Lower lobe of right lung (tissue), 2 donors: ENCODE data around the gene ZFAND4. TPM values are rescaled to one million over a fixed set of nuclear protein-coding genes. Genes with fewer than 3 reads are reported as not detected.
"Not testable (repeated sequence)": the region's sequence is repeated elsewhere in the genome, so short reads cannot be mapped to it uniquely, and the experiment has no call there.

Experiments
- ATAC-seq, 2 donors: fragments of 200-7000 bp; cut with Tn5 transposase; one replicate each; pipeline ENCODE4 v1.9.1; 2020 to 2022; ENCODE audit warnings: mild to moderate bottlenecking in 2 of 2, moderate library complexity in 2 of 2
- DNase-seq: peaks from one replicate; pipeline ENCODE4 v3.0.0-alpha.2; 2020
- H3K27ac ChIP-seq: fragments of 200-600 bp; one replicate; pipeline ENCODE4 v1.8.0; 2022
- H3K27me3 ChIP-seq: fragments of 200-600 bp; one replicate; pipeline ENCODE4 v1.8.0; 2022; ENCODE audit warnings: low read depth
- H3K36me3 ChIP-seq: fragments of 200-600 bp; one replicate; pipeline ENCODE4 v1.8.0; 2022; ENCODE audit warnings: mild to moderate bottlenecking
- H3K4me1 ChIP-seq: fragments of 200-600 bp; one replicate; pipeline ENCODE4 v1.8.0; 2022
- H3K4me3 ChIP-seq: fragments of 200-600 bp; one replicate; pipeline ENCODE4 v1.8.0; 2022; ENCODE audit warnings: mild to moderate bottlenecking
- H3K9me3 ChIP-seq: fragments of 200-600 bp; one replicate; pipeline ENCODE4 v1.8.0; 2022
- CTCF ChIP-seq: fragments of 200-600 bp; IDR thresholded peaks from one replicate; pipeline ENCODE4 v1.8.0; 2022; ENCODE audit warnings: antibody characterized with exemption, mild to moderate bottlenecking
- intact Hi-C: fragments of 100-400 bp; cut with DNase I; formaldehyde crosslinking; loops from one replicate; pipeline ENCODE4 v1.11.0; 2022
- long read RNA-seq: library from polyadenylated mRNA; unstranded; transcript quantifications from one replicate; pipeline ENCODE4 v2.0.0, GENCODE V29; 2021
- total RNA-seq: library from RNA; stranded (reverse); fragmentation: NEBNext Ultra II Directional; extraction: Animal tissue kit (Norgen Biotek cat#: 25700); gene quantifications from one replicate; pipeline ENCODE4 v1.2.1, GENCODE V29; 2021
- donor health status: DM: no; HTN: yes; CAD: no; lungs with severe emphysema.

The ZFAND4 gene
- total RNA-seq: 15.7 TPM
- long read RNA-seq, partial matches to known transcripts: 6 of 12 reads
- long read RNA-seq, other reads (novel, unspliced or antisense): 6 of 12 reads

DNA sequence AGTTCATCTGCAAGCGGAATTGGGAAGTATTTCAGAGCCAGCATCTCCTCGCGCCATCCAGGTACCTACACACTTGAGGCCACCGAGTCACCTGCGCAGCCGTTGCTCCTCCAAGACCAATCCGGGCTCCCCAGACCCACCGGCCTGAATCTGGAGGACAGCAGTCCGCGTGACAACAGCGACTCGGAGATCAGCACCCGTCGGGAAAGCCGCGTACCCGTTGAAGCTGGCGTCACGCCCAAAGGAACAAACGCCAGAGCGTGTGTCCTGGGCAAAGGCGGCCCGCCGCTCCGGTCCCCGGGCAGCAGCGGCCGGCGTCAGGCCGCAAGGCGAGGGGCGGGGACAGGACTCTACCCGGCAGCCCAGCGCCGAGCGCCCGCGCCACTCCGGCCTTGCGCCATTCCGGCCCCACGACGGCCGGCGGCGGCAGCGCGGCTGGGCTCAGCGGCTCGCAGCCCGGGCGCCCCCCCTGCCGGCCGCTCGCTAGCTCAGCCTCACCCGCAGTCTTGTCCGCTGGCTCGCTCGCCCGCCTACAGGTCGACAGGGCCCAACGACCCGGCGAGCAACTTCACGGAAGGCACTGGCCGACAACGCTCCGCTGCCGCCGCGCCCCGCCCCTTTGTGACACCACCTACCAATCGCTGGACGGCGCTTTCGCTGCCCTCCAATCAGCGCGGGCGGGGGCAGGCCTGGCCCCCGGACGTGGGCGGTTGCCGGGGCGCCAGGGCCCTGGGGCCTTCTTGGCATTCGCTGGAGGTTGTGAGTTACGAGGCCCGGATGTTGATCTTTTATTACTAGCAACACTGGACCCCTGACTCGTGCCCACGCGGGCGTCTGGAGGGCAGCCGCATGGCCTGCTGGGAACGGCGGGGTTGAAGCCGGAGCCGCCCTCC lies at the start of gene ZFAND4:
ZFAND4 (minus strand) TSS at position 592 of the 893 bp plus-strand sequence. CDS start 9,047 bp downstream, outside the sequence.
- peak; percentile 99 for DNase-seq
- Histone ChIP-seq H3K9me3 (no peaks in the 10 kb centered on the region), H3K4me1 (no peaks in the 10 kb centered on the region), H3K4me3 (peak within 1 kb of the TSS; percentile 81), H3K27ac (peak within 1 kb of the TSS; percentile 91), H3K36me3 (no peaks in the 10 kb centered on the region), H3K27me3 (no peaks in the 10 kb centered on the region)
- ATAC-seq: peak; percentile 99
- peak; percentile 64 for TF ChIP-seq CTCF
- intact Hi-C loops: no loop called here

DNA sequence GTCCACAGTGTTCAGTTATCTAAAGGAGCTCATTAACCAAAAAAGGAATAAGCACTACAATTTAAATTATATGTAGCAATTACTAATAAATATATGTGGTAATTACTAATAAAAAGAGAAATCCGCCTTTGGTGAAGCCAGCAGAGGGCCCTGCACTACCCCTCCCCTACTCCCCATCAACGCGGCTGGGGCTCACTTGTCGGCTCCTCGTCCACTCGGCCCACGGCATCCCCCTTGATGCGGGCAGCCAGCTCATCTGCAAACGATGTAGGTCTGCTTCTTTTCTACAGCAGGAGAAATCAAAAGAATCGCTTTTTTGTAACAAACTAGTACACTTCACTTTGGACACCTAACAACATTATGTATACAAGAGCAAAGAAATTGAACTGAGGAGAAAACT lies 48.9 kb upstream of the ZFAND4 start:
- ATAC-seq, H3K9me3 ChIP-seq, DNase-seq, H3K36me3 ChIP-seq, H3K27me3 ChIP-seq, H3K4me1 ChIP-seq, H3K4me3 ChIP-seq, intact Hi-C loops, H3K27ac ChIP-seq: not testable (repeated sequence)

- H3K27ac ChIP-seq, DNase-seq, H3K9me3 ChIP-seq, H3K4me1 ChIP-seq, H3K27me3 ChIP-seq, intact Hi-C loops, ATAC-seq, H3K4me3 ChIP-seq, H3K36me3 ChIP-seq: not testable (repeated sequence)
Measured at GRCh38 chr10:45717642-45718041, 45.1 kb upstream of the ZFAND4 start.

DNA sequence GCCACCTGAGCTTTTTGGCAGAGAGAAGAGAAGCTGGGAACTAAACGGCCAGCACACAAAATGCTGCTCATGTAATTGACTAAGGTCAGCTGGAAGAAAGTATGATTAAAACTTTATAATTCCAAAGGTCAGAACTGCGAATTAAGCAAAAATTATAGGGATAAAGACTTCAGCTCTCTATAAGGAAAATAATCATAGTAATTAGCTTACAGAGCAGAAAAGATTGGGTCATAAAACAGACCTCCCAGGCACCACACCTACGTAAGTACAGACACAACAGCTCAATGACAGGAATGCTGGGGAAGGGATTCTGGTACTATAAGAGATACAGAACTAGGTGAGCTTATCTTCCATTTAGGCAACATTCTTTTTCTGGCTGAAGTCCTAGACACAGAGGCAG lies 44.5 kb upstream of the ZFAND4 start:
- H3K27me3 ChIP-seq, DNase-seq, H3K4me3 ChIP-seq, ATAC-seq, H3K4me1 ChIP-seq, H3K27ac ChIP-seq, H3K9me3 ChIP-seq, H3K36me3 ChIP-seq, intact Hi-C loops: not testable (repeated sequence)

DNA sequence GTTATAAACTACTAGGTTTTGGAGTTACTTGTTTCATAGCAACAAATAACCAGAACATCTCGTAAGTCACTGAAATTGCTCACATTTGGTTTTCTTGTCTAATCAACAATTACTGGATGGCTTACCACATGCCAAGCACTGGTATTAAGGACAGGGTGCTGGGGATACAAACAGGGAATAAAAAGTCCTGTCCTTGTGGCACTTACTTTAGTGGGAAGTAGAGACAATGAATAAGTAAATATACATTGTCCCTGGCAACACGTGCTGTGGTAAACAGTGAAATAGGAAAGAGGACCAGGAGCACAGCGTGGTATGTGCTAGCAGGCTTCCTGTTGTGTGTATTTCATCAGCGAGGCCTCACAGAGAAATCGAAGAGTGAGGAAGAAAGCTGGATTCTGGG lies 38.7 kb upstream of the ZFAND4 start:
- intact Hi-C loops, DNase-seq: not testable (repeated sequence)

GRCh38 chr10:45710200-45710796 lies 37.7 kb upstream of the ZFAND4 start:
- H3K4me3 ChIP-seq, DNase-seq, H3K36me3 ChIP-seq, intact Hi-C loops, H3K27me3 ChIP-seq, H3K4me1 ChIP-seq, H3K9me3 ChIP-seq: not testable (repeated sequence)
- peak; percentile 47 to 72 for ATAC-seq
- H3K27ac ChIP-seq: peak overlapping the region; percentile 31

More for the DNA sequence above, 38.7 kb upstream of the ZFAND4 start:
- ATAC-seq: peak; percentile 35 to 53
- peak overlapping the region; percentile 31 for H3K27ac ChIP-seq
- H3K36me3 ChIP-seq, H3K9me3 ChIP-seq, H3K4me3 ChIP-seq, H3K4me1 ChIP-seq, H3K27me3 ChIP-seq: not testable (repeated sequence)

DNA sequence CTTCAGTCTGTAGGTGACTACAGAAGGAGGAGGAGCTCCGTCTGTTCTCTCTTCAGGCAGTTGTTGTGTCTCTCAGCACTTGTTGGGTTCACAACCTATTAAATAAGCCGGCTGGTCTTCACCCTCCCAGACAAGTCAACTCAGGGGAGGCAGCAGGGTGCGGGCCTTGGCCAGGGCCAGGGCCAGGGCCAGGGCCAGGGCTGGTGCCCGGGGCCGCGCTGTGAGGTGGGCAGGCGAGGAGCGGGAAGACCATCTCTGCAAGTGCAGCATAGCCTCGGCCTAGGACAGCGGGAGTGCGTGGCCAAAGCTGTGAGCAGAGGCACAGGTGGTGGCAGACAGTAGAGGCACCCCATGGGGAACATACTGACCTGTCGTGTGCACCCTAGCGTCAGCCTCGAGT lies 5.9 kb upstream of the ZFAND4 start:
- H3K4me1 ChIP-seq, H3K9me3 ChIP-seq, H3K36me3 ChIP-seq, DNase-seq, H3K27me3 ChIP-seq, intact Hi-C loops, H3K27ac ChIP-seq, H3K4me3 ChIP-seq, ATAC-seq: not testable (repeated sequence)

- H3K36me3 ChIP-seq: no peaks in the 10 kb centered on the region
- H3K4me1 ChIP-seq: no peaks in the 10 kb centered on the region
- ATAC-seq (no peak), DNase-seq (no peak)
- H3K27me3 ChIP-seq: no peaks in the 10 kb centered on the region
- no peaks in the 10 kb centered on the region for H3K9me3 ChIP-seq
- no peak overlapping the region for H3K27ac ChIP-seq
- TF ChIP-seq CTCF: no peak
- intact Hi-C loops: no loop called here
- no peak overlapping the region for H3K4me3 ChIP-seq
Measured at GRCh38 chr10:45675388-45675787, 2.8 kb upstream of the ZFAND4 start.
